Esophagus muscularis mucosa (tissue), 4 donors: ENCODE measurements around the gene SLC10A7.

ENCODE experiments used
- EP300 ChIP-seq: sonication (generic); formaldehyde crosslinking; IDR thresholded peaks from one replicate; pipeline ENCODE4 v1.6.1; 2017; ENCODE audit warnings: antibody characterized with exemption
- POLR2AphosphoS5 ChIP-seq, 2 donors: sonication (generic); formaldehyde crosslinking; IDR thresholded peaks; one replicate each; pipeline ENCODE4 v1.6.1; 2017; ENCODE audit warnings: antibody characterized with exemption in 2 of 2
- TF ChIP-seq, protein P1 (sequence below), 3 experiments: fragments of 200-600 bp in 2 of 3; fragments of 450-650 bp in 1 of 3; sonication (generic) in 2 of 3; IDR thresholded peaks; one replicate each; pipeline ENCODE4 v1.5.1; 2017 to 2019; ENCODE audit warnings: antibody characterized with exemption in 3 of 3, mild to moderate bottlenecking in 2 of 3, moderate library complexity in 1 of 3

DNA sequence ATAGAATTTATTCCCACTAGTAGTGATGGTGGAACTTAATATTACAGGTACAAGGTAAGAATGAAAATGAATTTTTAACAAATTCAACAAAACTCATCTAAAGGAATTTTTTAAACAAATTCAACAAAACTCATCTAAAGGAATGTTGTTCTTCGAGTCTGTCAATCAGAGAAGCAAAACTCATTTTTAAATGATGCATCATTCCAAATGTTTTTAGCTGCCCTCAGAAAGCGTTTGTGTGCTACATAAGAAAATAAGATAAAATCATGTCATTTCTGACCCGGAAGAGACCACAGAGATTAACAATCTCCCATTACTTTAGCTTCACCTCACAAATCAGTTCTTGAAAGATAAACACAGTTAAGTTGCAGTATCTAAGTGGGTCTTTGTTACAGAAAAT is 178.0 kb downstream of the SLC10A7 start:
- TF ChIP-seq EP300 (no peak), POLR2AphosphoS5 (IDR thresholded peaks at IDR 0.05) (no peak)
- TF ChIP-seq, protein P1, sequence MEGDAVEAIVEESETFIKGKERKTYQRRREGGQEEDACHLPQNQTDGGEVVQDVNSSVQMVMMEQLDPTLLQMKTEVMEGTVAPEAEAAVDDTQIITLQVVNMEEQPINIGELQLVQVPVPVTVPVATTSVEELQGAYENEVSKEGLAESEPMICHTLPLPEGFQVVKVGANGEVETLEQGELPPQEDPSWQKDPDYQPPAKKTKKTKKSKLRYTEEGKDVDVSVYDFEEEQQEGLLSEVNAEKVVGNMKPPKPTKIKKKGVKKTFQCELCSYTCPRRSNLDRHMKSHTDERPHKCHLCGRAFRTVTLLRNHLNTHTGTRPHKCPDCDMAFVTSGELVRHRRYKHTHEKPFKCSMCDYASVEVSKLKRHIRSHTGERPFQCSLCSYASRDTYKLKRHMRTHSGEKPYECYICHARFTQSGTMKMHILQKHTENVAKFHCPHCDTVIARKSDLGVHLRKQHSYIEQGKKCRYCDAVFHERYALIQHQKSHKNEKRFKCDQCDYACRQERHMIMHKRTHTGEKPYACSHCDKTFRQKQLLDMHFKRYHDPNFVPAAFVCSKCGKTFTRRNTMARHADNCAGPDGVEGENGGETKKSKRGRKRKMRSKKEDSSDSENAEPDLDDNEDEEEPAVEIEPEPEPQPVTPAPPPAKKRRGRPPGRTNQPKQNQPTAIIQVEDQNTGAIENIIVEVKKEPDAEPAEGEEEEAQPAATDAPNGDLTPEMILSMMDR (IDR thresholded peaks at IDR 0.05), result no peak
